BLaER1 treated with 17β-estradiol and CSF1 and Interleukin-3, amounts not matched to agents 10 nM and 100 nM (cell line): ENCODE measurements around the gene RUNX1.
A peak's percentile ranks its signal among the peaks of the same experiment; 100 is the strongest.

ENCODE experiments used
- H3K27ac ChIP-seq, 11 experiments: shearing (Covaris generic); formaldehyde crosslinking; 2 replicates each; pipeline ENCODE4 v1.8.1; 2022
- H3K27me3 ChIP-seq, 11 experiments: shearing (Covaris generic); formaldehyde crosslinking; 2 replicates each; pipeline ENCODE4 v1.8.1; 2022
- H3K36me3 ChIP-seq, 11 experiments: shearing (Covaris generic); formaldehyde crosslinking; 2 replicates each; pipeline ENCODE4 v1.8.1; 2022
- H3K4me1 ChIP-seq, 10 experiments: shearing (Covaris generic); formaldehyde crosslinking; 2 replicates each; pipeline ENCODE4 v1.8.1; 2022
- H3K4me2 ChIP-seq, 11 experiments: shearing (Covaris generic); formaldehyde crosslinking; 2 replicates each; pipeline ENCODE4 v1.8.1; 2022
- H3K4me3 ChIP-seq, 10 experiments: shearing (Covaris generic); formaldehyde crosslinking; 2 replicates each; pipeline ENCODE4 v1.8.1; 2022
- H3K9ac ChIP-seq, 11 experiments: shearing (Covaris generic); formaldehyde crosslinking; 2 replicates each; pipeline ENCODE4 v1.8.1; 2022
- H3K9me3 ChIP-seq, 11 experiments: shearing (Covaris generic); formaldehyde crosslinking; replicated peaks in 1 of 11; 2 replicates each; pipeline ENCODE4 v1.8.1; 2022
- H4K20me1 ChIP-seq, 11 experiments: shearing (Covaris generic); formaldehyde crosslinking; 2 replicates each; pipeline ENCODE4 v1.8.1; 2022
- Cebpa-rat ChIP-seq, 11 experiments: shearing (Covaris generic); IDR thresholded peaks; 2 replicates each; pipeline ENCODE4 v1.8.1; 2022

RUNX1 gene

GRCh38 chr21:35044128-35044527 is 5.0 kb downstream of the RUNX1 start:
- Histone ChIP-seq H3K27ac (peak overlapping the region in 7 of 11 experiments; percentile 90 to 98 (median 93); a peak in 14 of 22 replicates), H3K4me2 (peak overlapping the region; percentile 81 to 99 (median 96)), H3K4me3 (peak overlapping the region in 7 of 10 experiments; percentile 79 to 97 (median 90); a peak in 13 of 20 replicates), H3K9me3 (no peaks in the 10 kb centered on the region), H3K36me3 (peaks cover 0 to 78% (median 56%) of the 10 kb centered on the region in 11 experiments; a peak in 18 of 22 replicates), H4K20me1 (peaks cover 0 to 70% (median 27%) of the 10 kb centered on the region in 11 experiments; a peak in 13 of 22 replicates), H3K27me3 (peaks cover 0 to 31% (median 0%) of the 10 kb centered on the region in 11 experiments; a peak in 3 of 22 replicates), H3K9ac (peak overlapping the region in 7 of 11 experiments; percentile 85 to 98 (median 94); a peak in 14 of 22 replicates), H3K4me1 (peaks cover 63 to 86% (median 74%) of the 10 kb centered on the region in 10 experiments)
- TF ChIP-seq Cebpa-rat (IDR thresholded peaks at IDR 0.05), result no peak

GRCh38 chr21:35043549-35043948 is 5.6 kb downstream of the RUNX1 start:
- Histone ChIP-seq H3K9me3 (no peaks in the 10 kb centered on the region), H4K20me1 (peaks cover 0 to 74% (median 33%) of the 10 kb centered on the region in 11 experiments; a peak in 14 of 22 replicates), H3K4me3 (peak overlapping the region in 5 of 10 experiments; percentile 85 to 97 (median 91); a peak in 5 of 20 replicates), H3K4me1 (peaks cover 69 to 92% (median 77%) of the 10 kb centered on the region in 10 experiments), H3K36me3 (peaks cover 4 to 84% (median 62%) of the 10 kb centered on the region in 11 experiments; a peak in 20 of 22 replicates), H3K9ac (peak overlapping the region in 5 of 11 experiments; percentile 93 to 98 (median 95); a peak in 10 of 22 replicates), H3K27ac (peak overlapping the region in 7 of 11 experiments; percentile 90 to 98 (median 93); a peak in 14 of 22 replicates), H3K4me2 (peak overlapping the region; percentile 81 to 99 (median 96); a peak in 21 of 22 replicates), H3K27me3 (peaks cover 0 to 31% (median 0%) of the 10 kb centered on the region in 11 experiments; a peak in 3 of 22 replicates)
- no peak for TF ChIP-seq Cebpa-rat (IDR thresholded peaks at IDR 0.05)

GRCh38 chr21:35042836-35043235 is 6.3 kb downstream of the RUNX1 start:
- no peaks in the 10 kb centered on the region for H3K9me3 ChIP-seq
- H3K27me3 ChIP-seq, result peaks cover 0 to 31% (median 0%) of the 10 kb centered on the region in 11 experiments; a peak in 3 of 22 replicates
- H3K4me3 ChIP-seq, result peak overlapping the region in 5 of 10 experiments; percentile 8 to 90 (median 18); a peak in 5 of 20 replicates
- no peak for TF ChIP-seq Cebpa-rat (IDR thresholded peaks at IDR 0.05)
- peaks cover 4 to 91% (median 69%) of the 10 kb centered on the region in 11 experiments; a peak in 20 of 22 replicates for H3K36me3 ChIP-seq
- H3K4me1 ChIP-seq, result peaks cover 73 to 93% (median 80%) of the 10 kb centered on the region in 10 experiments
- peak overlapping the region in 8 of 11 experiments; percentile 25 to 98 (median 64); a peak in 16 of 22 replicates for H3K9ac ChIP-seq
- H4K20me1 ChIP-seq, result peaks cover 0 to 77% (median 39%) of the 10 kb centered on the region in 11 experiments; a peak in 14 of 22 replicates
- peak overlapping the region; percentile 51 to 99 (median 94) for H3K4me2 ChIP-seq
- H3K27ac ChIP-seq, result peak overlapping the region in 8 of 11 experiments; percentile 14 to 98 (median 92); a peak in 15 of 22 replicates

GRCh38 chr21:35041881-35042280 is 7.2 kb downstream of the RUNX1 start:
- Histone ChIP-seq H3K4me3 (peak overlapping the region in 1 of 10 experiments; percentile 15; a peak in 2 of 20 replicates), H3K4me1 (peaks cover 70 to 98% (median 89%) of the 10 kb centered on the region in 10 experiments), H4K20me1 (peaks cover 0 to 85% (median 48%) of the 10 kb centered on the region in 11 experiments; a peak in 16 of 22 replicates), H3K27me3 (peaks cover 0 to 31% (median 0%) of the 10 kb centered on the region in 11 experiments; a peak in 3 of 22 replicates), H3K36me3 (peaks cover 4 to 100% (median 79%) of the 10 kb centered on the region in 11 experiments; a peak in 20 of 22 replicates), H3K9ac (peak overlapping the region in 7 of 11 experiments; percentile 22 to 98 (median 58); a peak in 12 of 22 replicates), H3K27ac (peak overlapping the region in 8 of 11 experiments; percentile 14 to 98 (median 92); a peak in 15 of 22 replicates), H3K9me3 (no peaks in the 10 kb centered on the region), H3K4me2 (peak overlapping the region; percentile 51 to 99 (median 94))
- no peak for TF ChIP-seq Cebpa-rat (IDR thresholded peaks at IDR 0.05)

GRCh38 chr21:35041122-35041521 is 8.0 kb downstream of the RUNX1 start:
- Histone ChIP-seq H4K20me1 (peaks cover 0 to 91% (median 56%) of the 10 kb centered on the region in 11 experiments; a peak in 16 of 22 replicates), H3K9ac (peak overlapping the region in 3 of 11 experiments; percentile 7 to 98 (median 93); a peak in 3 of 22 replicates), H3K27ac (peak overlapping the region in 7 of 11 experiments; percentile 4 to 98 (median 91); a peak in 11 of 22 replicates), H3K4me2 (peak overlapping the region; percentile 33 to 99 (median 94); a peak in 21 of 22 replicates), H3K27me3 (peaks cover 0 to 29% (median 0%) of the 10 kb centered on the region in 11 experiments; a peak in 3 of 22 replicates), H3K4me1 (peaks cover 65 to 100% (median 96%) of the 10 kb centered on the region in 10 experiments), H3K36me3 (peaks cover 4 to 100% (median 86%) of the 10 kb centered on the region in 11 experiments; a peak in 20 of 22 replicates), H3K9me3 (0 out of 22 replicates have a peak, but pooled peaks cover 0 to under 1% (median 0%) of the 10 kb centered on the region in 11 experiments), H3K4me3 (no peak overlapping the region)
- TF ChIP-seq Cebpa-rat (IDR thresholded peaks at IDR 0.05), result no peak

GRCh38 chr21:35039595-35040289 is 9.4 kb downstream of the RUNX1 start:
- H3K36me3 ChIP-seq, result peaks cover 10 to 100% (median 98%) of the 10 kb centered on the region in 11 experiments; a peak in 20 of 22 replicates
- no peak overlapping the region; a peak in 2 of 22 replicates for H3K9ac ChIP-seq
- peak overlapping the region in 7 of 11 experiments; percentile 11 to 94 (median 41); a peak in 9 of 22 replicates for H3K27ac ChIP-seq
- H3K4me3 ChIP-seq, result no peak overlapping the region
- peaks cover 0 to 98% (median 69%) of the 10 kb centered on the region in 11 experiments; a peak in 16 of 22 replicates for H4K20me1 ChIP-seq
- H3K27me3 ChIP-seq, result peaks cover 0 to 20% (median 0%) of the 10 kb centered on the region in 11 experiments; a peak in 3 of 22 replicates
- peak overlapping the region; percentile 34 to 99 (median 94) for H3K4me2 ChIP-seq
- peaks cover 52 to 100% (median 97%) of the 10 kb centered on the region in 10 experiments for H3K4me1 ChIP-seq
- no peak for TF ChIP-seq Cebpa-rat (IDR thresholded peaks at IDR 0.05)
- peaks cover 0 to 13% (median 5%) of the 10 kb centered on the region in 11 experiments; a peak in 8 of 22 replicates for H3K9me3 ChIP-seq

GRCh38 chr21:35038772-35039319 is 10.3 kb downstream of the RUNX1 start:
- peaks cover 11 to 100% (median 98%) of the 10 kb centered on the region in 11 experiments; a peak in 20 of 22 replicates for H3K36me3 ChIP-seq
- peaks cover 43 to 100% (median 96%) of the 10 kb centered on the region in 10 experiments for H3K4me1 ChIP-seq
- peak overlapping the region in 7 of 11 experiments; percentile 21 to 61 (median 44); a peak in 9 of 22 replicates for H3K27ac ChIP-seq
- H3K4me2 ChIP-seq, result peak overlapping the region in 9 of 11 experiments; percentile 11 to 71 (median 44); a peak in 18 of 22 replicates
- peaks cover 0 to 22% (median 8%) of the 10 kb centered on the region in 11 experiments; a peak in 8 of 22 replicates for H3K9me3 ChIP-seq
- TF ChIP-seq Cebpa-rat (IDR thresholded peaks at IDR 0.05), result no peak
- peaks cover 0 to 11% (median 0%) of the 10 kb centered on the region in 11 experiments; a peak in 3 of 22 replicates for H3K27me3 ChIP-seq
- H4K20me1 ChIP-seq, result peaks cover 0 to 98% (median 72%) of the 10 kb centered on the region in 11 experiments; a peak in 16 of 22 replicates
- H3K4me3 ChIP-seq, result no peak overlapping the region
- H3K9ac ChIP-seq, result peak overlapping the region in 2 of 11 experiments; percentile 36 to 39; a peak in 3 of 22 replicates
